Daoy (cell line): Measurements from ENCODE around the gene PDE4D. TPM values are rescaled to one million over a fixed set of nuclear protein-coding genes. Genes with fewer than 3 reads are reported as not detected.
A peak's percentile ranks its signal among the peaks of the same experiment; 100 is the strongest.

ENCODE experiments used
- DNase-seq: peaks from one replicate; pipeline ENCODE4 v3.0.0-alpha.2; 2015; ENCODE audit warnings: low read depth
- total RNA-seq: library from RNA; depleted of rRNA; stranded (reverse); fragments of >200 nt; shearing (Covaris generic); gene quantifications from 2 replicates; pipeline ENCODE4 v1.2.3, GENCODE V29; 2014

PDE4D gene
- total RNA-seq, 1 experiment from 2014 or later: 23.1 TPM

GRCh38 chr5:59179704-59180103 is 713.8 kb downstream of the PDE4D start:
- DNase-seq: no peak

- DNase-seq: no peak
Measured at GRCh38 chr5:59178482-59178881, 715.0 kb downstream of the PDE4D start.

- DNase-seq: no peak
Measured at GRCh38 chr5:59178071-59178470, 715.5 kb downstream of the PDE4D start.

DNA sequence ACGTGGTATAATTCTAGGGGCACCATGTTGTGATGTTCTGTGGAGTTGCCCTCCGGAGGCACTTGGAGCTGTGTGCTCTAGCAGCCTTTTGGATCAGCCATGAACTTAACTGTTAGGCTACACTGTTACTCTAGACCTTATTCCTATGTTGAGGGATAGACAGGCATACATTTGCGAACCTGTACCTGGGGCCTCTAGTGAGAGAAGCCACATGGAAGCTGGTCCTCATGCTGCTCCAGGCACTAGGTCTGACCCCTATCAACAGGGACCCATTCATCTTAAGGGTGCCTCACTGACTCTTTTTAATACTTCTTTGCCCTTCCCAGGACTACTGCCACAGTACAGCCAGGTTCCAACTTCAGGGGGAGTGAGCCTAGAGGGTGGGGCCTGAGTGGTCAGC is 715.9 kb downstream of the PDE4D start:
- no peak for DNase-seq

- peak; percentile 57 for DNase-seq
Measured at GRCh38 chr5:59174248-59174844, 719.2 kb downstream of the PDE4D start.

DNA sequence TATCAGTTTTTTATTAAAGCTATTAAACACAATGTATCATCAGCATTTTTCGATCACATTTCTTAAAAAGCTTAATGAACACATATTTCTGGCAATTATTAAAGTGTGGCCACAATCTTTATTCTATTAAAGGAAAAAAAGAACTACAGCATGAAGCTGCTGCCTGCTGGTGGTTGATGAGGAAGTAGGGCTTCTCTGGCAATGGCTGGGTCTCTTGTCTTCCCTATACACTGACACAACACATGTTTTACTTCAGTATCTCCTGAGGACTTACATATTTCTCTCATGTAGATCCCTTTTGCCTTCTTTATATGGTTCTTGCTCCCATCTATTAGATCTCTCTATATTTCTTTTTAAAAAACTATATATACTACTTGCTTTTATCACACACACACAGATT is 719.9 kb downstream of the PDE4D start:
- no peak for DNase-seq

DNA sequence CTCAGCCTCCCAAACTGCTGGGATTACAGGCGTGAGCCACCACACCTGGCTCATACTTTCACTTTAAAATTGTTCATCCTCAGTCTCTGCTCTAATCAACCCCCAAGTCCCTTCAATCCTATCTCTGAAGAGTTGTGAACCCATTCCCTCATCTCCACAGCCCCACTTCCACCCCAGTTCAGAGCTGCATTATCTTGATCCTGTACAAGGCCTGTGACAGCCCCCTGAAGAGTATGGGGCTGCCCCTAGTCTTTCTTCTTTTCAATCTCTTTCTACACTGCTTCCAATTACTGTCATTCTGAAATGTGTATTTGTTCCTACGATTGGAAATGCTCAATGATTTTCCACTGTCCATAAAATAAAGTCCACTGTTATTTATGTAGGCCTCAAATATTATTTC is 722.4 kb downstream of the PDE4D start:
- no peak for DNase-seq

DNA sequence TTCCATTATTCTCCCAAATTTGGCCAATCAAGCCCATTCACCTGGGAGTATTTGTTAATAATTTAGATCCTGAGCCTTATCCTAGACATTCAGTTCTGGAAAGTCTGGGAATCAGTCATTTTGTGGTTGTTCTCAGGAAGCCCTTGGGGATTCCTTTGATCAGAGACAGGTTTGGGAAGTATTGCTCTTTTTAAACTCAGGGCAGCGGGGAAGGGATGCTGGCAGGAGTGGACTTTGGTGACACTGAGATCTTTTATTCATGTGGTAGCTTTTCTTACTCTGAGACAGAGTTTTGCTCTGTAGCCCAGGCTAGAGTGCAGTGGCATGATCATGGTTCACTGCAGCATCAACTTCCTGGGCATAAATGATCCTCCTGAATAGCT is 723.8 kb downstream of the PDE4D start:
- no peak for DNase-seq

- DNase-seq: no peak
Measured at GRCh38 chr5:59169081-59169767, 724.3 kb downstream of the PDE4D start.

GRCh38 chr5:59168067-59168466 is 725.5 kb downstream of the PDE4D start:
- no peak for DNase-seq

- DNase-seq: no peak
Measured at GRCh38 chr5:59164041-59164830, 729.3 kb downstream of the PDE4D start.

GRCh38 chr5:59161221-59162105 is 732.1 kb downstream of the PDE4D start:
- no peak for DNase-seq

- no peak for DNase-seq
Measured at GRCh38 chr5:59158637-59159391, 734.7 kb downstream of the PDE4D start.

DNA sequence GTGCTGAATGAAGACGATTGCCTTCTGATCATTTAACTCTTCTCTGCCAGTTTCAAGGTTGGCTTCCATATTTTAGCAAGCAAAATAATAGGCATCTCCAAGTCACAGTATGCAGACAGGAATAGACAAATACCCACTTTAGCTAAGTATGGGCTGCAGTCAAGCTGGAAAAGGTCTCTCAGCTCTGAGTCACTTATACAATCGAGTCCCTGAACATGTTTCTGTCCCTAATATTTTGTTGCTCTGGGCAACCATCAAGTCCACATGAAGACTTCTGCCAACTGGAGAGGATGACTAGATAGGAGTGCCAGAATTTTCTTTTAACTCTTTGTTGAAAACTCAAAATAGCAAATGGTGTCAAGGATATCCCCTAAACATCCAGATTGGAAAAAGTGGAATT is 735.4 kb downstream of the PDE4D start:
- DNase-seq: no peak

DNA sequence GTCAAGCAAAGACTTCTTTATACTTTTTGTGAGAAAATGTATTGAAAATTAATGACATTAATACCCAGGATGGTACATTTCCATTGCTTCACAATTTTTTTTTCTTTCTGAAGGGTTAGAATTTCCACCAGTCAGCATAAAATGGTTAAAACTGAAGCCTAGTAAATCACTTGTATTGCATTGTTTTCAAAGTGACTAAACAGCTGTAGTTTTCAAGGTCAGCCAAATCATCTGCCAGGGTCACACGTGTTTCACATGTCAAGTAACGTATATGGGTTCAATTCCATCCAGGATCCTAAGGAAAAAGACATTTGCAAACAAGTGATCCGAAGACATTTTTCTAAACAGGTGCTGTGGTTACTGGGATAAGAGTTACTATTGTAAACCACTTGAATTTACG is 736.5 kb downstream of the PDE4D start:
- no peak for DNase-seq

- no peak for DNase-seq
Measured at GRCh38 chr5:59152701-59153245, 740.8 kb downstream of the PDE4D start.

- DNase-seq: no peak
Measured at GRCh38 chr5:59151162-59151889, 742.2 kb downstream of the PDE4D start.

GRCh38 chr5:59149827-59150226 is 743.7 kb downstream of the PDE4D start:
- no peak for DNase-seq

DNA sequence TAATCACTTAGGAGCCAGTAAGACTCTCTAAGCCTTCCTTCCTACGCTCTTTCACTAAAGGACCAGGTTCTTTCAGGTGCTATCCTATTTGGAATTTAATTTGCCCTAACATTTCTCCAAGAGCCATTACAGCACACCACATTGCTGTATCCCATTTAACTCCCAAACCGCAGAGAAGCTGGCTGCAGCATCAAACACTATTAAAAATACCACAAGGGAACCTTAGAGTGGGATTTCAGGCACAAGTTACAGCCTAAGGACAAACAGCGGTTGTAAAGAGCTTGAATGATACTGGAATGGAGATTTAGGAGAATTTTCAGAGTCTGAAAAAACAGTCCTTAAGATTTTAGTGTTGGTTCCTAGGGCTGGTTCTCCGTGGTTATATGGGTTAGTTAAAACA is 744.3 kb downstream of the PDE4D start:
- no peak for DNase-seq

DNA sequence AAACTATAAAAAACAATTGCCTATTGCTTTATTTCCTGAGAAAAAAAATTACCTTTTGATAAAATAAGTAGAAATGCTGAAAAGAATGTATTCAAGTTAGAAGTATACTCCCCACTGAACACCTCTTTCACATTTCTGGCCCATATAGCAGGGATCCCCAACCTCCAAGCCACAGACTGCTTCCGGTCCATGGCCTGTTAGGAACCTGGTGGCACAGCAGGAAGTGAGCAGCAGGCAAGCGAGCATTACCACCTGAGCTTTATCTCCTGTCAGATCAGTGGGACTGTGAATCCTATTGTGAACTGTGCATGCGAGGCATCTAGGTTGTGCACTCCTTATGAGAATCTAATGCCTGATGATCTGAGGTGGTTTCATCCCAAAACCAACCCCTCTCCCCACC is 746.8 kb downstream of the PDE4D start:
- DNase-seq: no peak
